Smooth muscle cell of the brain vasculature (primary cell): ENCODE data around the gene TTC22.

Source experiments
- DNase-seq: peaks from one replicate; pipeline ENCODE4 v3.0.0-alpha.2; 2012; ENCODE audit warnings: low read depth, low spot score

Gene TTC22

DNA sequence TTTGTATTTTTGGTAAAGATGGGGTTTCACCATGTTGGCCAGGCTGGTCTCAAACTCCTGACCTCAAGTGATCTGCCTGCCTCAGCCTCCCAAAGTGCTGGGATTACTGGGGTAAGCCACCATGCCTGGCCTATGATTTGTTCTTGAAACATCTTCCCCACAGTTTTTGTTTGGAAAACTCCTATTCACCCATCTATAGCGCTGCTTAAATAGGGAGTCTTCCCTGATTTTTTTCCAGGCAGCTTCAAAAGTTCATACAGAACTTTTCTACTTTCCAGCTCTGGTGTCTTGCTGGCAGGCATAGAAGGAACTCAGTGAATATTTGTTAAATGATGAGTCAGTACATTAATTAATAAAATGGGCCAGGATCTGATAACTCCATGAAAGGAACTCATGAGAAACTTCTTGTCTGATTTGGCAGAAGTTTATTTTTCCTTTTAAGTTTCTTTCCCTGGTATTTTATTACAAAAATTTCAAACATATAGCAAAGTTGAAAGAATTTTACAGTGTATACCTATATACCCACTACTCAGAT is 33.0 kb upstream of the TTC22 start:
- DNase-seq, result no peak

DNA sequence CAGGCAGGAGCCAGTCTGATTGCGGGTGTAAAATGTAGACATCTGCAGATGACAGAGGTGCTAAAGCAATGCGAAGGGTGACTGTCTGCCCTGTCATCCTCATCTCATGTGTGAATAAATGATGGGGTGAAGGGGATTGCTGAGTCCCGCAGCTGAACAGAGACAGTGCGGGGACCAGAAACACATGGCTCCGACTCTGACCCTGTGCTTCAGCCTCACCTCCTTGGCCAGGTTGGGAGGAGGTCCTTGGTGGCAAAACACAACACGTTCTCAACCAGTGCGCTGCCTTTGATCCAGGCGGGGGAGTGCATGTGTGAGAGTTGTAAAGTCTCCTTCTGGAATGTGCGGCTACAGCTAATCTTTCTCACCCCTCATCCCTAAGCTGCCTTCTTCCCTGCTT is 32.0 kb upstream of the TTC22 start:
- DNase-seq, result no peak

DNA sequence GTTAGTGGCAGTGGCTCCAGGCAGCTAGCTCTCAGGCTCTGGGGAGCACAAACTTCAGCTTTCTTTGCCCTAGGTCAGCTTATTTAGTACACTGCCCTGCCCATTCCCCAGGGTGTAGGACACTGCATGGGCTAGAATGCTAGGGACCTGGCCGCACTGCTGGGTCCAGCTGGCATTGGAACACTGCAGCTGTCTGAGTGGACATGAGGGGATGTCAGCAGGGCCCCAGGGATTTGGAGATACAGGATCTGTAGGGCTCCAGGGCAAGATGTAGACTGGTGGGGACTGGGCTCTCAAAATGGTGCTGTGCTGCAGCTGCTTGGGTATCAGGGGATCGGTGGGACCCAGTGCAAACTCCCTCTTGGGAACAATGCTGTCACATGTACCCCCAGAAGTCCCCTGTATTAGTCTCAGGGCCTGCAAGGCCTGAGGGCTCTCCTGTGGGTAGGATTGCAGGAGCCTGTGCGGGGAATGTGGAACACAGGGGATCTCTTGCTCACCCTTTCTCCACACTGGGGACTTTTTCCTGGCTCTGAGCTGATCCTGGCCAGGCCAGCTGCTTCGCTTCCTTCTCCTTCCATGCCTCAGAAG is 25.2 kb upstream of the TTC22 start:
- no peak for DNase-seq

DNA sequence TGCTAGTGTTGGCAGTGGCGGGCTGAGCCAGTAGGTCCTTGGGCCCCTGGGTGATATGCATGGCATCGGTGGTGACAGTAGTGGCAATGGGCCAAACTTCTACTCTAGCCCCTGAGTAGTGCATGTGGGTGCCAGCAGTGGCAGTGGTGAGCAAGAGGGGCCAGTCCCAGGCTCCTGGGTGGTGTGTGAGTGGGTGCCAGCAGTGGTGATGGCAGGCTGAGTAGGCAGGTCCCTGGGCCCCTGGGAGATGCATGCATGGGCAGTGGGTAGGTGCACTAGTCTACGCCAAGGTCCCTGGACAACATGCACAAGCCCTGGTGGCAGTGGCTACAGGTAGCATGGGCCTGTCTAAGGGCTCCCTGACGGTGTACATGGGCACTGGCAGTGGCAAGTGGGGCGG is 24.6 kb upstream of the TTC22 start:
- no peak for DNase-seq

DNA sequence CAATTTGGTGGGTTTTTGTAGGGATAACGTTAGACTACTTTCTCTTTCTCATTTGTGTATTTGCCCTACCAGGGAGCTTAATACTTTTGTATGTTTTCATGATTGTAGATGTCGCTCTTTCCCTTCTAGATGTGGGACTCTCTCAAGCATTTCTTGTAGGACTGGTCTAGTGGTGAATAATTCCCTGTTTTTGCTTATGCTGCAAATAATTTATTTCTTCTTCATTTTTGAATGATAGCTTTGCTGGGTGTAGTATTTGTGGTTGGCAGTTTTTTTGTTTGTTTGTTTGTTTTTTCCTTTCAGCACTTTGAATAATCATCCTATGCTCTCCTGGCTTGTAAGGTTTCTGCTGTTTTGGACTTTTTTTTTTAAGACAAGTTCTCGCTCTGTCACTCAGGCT is 22.5 kb upstream of the TTC22 start:
- DNase-seq, result no peak

DNA sequence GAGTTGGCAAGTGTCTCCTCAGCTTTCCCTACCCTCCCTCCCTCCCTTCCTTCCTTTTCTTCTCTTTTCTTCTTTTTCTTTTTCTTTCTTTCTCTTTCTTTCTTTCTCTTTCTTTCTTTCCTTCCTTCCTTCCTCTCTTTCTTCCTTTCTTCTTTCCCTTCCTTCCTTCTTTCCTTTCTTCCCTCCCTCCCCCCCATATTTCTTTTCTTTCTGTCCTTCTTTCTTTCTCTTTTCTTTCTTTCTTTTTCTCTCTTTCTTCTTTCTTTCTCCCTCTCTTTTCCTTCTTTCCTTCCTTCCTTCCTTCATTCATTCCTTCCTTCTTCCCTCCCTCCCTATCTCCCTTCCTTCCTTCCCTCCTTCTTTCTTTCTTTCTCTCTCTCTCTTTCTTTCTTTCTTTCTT is 18.6 kb upstream of the TTC22 start:
- no peak for DNase-seq

DNA sequence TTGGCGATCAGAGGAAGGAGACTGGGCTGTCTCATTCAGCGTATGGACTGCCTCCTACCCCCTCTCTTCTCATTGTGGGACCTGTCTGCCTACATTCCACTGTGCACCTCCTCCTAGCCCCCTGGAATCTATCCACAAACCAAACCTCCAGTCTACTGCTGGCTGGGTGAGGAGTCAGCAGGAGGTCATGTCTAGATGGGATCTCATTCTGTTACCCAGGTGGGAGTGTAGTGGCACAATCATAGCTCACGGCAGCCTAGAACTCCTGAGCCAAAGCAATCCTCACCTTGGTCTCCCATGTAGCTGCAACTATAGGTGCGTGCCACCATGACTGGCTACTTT is 18.0 kb upstream of the TTC22 start:
- DNase-seq, result no peak

DNA sequence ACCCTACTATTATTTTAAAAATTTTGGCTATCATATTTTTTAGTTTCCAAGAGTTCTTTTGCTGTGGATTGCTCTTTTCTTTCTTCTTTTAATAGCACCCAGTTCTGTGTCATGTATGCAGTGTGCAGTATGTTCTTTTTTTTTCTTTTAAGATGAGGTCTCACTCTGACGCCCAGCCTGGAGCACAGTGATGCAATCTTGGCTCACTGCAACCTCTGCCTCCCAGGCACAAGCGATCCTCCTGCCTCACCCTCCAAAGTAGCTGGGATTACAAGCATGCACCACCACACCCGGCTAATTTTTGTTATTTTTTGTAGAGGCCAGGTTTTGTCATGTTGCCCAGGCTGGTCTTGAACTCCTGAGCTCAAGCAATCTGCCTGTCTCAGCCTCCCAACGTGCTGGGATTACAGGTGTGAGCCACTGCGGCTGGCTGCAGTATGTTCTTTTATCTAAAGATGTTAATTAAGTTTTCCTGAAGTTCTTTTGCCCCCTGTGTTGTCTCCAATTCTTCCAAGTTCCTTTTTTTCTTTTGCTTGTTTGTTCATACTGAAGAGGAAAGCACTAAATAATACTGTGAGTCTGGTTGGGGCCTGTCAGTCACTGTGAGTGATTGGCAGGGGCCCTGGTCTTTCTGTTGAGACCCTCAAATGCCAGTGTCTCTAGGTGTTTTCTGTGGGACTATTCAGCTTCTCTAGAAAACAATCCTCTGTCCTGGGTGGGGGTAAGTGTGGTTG is 17.5 kb upstream of the TTC22 start:
- DNase-seq, result no peak

DNA sequence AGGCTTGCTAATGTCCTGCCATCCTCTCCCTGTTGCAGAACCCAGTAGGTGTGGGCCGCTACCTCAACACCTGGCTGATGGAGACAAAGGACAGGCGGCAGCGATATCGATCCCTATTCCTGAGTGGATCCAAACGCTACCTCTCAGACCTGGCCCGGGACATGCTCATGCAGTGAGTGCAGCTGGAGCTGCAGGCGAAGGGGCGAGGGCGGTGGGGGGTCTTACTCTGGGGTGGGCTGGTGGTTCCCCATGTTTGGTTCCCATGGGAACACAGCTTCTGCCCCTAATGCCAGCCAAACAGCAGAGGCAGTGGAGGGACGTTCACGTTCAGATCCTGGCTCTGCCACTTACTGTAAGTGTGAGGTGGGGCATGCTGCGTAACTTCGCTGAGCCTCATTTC is 15.8 kb upstream of the TTC22 start:
- DNase-seq, result no peak

DNA sequence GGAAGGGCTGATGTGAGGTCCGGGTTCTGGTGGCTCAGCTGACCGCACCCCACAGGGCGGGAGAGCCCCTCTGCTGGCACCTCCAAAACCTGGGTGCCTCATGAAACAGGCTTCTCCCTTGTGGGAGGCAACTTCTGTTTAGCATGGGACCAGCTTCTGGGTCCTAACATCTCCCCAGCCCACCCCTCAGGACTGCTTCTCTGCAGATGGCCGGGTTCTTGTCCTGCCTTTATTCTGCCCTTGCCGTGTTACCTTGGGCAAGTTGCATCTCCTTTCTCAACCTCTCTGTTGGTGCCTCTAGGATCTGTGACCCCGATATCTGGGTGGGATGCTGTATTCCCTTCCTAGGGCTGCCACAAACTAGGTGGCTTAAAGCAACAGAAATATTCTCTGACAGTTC is 15.0 kb upstream of the TTC22 start:
- DNase-seq, result no peak

DNA sequence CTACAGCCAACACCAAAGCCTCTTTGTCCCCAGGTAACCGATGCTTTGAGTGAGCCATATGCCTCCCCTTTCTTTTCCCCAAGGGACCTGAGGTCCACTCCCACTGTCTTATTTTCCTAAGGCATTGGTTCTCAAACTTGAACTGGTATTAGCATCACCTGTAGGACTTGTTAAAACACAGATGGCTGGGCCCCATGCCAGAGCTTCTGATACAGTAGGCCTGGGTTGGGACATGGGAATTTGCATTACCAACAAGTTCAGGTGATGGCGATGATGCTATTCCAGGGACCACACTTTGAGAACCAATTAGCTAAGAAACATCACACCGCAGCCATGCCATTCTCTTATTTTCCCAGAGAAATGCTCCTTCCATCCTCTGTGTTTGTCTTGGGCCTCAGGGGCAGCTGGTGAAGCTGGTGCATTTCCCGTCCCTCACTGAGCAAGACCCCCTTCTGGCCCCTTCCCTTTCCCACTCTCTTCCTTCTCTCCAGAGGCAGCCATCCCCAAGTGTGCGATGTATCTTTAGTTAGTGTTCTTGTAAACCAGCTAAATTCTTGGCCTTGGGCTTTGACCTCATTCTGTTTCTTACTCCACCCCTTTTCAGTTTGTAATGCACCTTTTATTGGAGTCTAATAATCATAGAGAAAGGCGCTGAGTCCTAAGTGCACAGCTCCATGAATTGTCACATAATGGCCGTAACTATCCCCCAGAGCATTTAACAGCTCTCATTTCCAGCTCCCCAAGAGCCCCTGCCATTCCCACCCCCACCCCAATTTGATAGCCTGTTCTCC is 14.2 kb upstream of the TTC22 start:
- DNase-seq, result no peak

DNA sequence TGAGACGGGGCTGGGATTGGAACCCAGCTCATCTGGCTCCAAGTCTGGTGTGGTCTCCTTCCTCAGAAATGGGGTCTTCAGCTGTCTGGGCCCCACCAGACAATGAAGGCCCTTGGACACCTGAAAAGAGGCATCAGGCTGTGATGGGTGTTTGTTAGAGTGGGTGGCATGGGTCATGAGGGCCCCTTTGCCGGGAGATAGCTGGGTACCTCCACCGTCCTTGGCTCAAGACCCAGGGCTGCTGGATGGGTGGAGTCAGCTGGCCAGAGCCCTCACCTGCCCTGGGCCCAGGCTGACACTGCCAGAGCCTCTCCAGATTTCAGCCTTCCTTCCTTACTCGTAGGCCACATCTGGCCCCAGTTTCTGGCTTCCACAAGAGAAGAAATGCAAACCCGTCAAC is 13.4 kb upstream of the TTC22 start:
- DNase-seq, result no peak

DNA sequence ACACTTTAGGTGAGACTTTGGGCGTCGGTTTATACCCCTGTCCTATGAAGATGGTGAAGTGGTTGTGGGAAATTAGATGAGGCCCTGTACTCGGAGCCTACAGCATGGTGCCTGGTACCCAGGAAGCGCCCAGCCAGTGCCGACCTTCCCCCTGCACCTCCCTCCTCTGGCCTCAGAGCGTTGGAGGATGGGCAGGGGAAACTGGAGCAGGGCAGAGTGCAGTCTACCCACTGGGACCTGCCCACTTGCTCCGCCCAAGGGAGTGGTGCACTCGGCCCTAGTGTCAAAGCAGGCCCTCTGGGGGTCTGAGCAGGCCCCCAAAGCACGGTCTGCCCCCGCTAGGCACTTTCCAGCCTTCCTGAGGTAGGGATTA is 13.0 kb upstream of the TTC22 start:
- no peak for DNase-seq

DNA sequence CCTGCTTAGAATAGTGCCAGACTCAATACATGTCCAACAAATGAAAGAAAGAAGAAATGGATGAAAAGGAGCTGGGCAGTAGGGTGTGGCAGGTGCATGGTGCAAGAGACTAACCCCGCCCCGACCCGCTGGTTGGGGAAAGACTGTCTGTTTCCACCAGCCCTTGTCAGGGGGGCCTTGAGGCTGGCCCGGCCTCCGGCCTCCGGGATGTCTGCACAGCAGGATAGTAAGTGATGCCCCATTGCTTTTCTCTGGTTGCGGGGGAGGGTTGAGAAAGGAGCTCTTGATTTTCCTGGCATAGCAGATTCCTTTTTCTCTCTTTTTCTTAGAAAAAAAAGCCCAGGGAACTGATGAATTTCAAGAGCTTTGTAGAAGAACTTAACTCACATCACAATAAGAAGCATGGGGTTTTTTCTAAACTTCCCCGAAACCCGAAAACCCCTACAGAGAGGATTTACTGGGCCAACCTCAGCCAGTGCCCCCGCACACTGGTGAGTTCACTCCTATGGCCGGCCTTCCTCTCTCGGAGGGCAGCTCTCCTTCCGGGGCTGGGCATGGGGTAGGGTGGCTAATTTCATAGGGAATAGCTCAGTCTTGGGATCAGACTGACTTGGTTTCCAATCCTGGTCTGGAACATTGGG is 12.5 kb upstream of the TTC22 start:
- DNase-seq, result no peak

DNA sequence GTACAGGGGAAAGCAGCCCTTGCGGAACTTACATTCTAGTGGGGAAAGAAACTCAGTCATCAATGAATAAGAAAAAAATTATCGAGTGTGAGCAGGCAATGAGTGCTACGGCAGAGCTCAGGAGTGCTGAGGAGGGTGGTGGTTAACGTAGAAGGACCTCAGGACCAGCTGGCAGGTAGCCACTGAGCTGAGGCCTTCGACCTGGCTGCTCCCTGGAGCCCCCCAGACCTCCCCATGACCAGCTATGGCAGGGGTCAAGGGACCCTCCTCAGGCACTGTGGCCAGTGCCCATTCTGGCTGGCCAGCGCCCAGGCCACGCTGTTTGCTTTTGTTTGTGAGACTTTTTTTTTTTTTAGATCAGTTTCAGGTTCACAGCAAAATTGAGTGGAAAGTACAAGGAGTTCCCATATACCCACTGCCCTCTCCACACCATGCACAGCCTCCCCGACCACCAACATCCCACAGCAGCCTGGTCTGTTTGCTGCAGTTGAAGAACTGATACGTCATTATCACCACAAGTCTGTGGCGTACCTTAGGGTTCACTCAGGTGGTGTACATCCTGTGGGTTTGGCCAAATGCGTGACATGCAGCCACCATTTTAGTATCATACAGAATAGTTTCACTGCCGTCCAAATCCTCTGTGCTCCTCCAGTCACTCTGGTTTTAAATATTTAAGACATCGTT is 11.8 kb upstream of the TTC22 start:
- DNase-seq, result no peak

DNA sequence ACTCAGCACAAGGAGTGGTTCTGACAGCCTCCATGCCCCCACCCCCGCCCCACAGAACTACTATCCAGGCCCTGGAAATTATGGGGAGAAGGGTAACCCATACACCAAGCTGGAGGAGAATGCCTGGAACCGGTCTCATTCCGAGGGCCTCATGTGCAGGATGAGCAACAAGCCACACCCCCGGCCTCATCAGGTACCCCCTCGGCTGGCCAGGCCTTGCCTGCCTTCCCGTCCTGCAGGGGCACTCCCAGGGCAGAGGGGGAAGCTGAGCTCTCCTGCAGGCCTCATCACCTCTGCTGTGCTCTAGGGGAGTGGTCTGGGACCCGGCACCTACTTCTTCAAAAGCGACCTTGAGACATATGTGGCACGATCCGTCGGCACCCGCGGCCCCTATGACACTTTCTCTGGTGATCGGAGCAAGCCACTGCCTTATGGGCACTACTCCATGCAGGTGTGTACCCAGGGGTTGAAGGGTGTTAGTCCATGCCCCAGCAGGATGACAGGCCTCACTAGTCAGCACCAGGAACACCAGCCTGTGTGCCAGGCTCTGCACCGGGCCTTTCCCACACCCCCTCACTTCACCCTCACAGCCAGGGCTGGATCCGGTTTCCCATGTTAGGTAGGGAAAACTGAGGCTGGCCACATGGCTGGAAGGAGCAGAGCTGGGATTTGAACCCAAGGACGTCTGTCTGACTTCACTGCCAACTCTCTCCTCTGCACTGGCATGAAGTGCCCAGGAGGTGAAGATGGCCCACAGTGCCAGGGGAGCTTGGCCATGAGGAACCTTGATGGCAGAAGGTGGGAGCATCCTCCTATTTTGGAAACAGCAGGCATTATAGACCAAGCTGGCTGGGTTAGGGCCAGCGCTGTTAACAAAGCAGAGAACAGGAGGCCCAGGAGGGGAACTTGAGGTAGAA is 10.9 kb upstream of the TTC22 start:
- no peak for DNase-seq

DNA sequence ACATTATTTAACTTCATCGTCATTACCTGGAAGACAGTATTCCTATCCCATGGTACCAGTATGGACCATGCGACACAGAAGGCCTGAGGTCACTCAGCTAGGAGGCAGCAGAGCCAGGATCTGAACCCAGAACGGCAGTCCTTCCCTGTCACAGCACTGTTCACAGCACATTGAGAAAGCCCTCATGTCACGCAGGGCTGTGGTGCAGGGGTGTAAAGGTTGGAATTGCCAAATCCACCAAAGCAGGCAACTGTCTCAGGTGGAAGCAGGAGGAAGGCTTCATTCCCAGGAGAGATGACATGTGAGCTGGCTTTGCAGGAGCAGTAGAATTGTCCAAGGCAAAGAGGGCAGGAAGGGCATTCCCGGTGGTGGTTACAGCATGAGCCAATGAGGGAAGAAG is 9.9 kb upstream of the TTC22 start:
- no peak for DNase-seq

DNA sequence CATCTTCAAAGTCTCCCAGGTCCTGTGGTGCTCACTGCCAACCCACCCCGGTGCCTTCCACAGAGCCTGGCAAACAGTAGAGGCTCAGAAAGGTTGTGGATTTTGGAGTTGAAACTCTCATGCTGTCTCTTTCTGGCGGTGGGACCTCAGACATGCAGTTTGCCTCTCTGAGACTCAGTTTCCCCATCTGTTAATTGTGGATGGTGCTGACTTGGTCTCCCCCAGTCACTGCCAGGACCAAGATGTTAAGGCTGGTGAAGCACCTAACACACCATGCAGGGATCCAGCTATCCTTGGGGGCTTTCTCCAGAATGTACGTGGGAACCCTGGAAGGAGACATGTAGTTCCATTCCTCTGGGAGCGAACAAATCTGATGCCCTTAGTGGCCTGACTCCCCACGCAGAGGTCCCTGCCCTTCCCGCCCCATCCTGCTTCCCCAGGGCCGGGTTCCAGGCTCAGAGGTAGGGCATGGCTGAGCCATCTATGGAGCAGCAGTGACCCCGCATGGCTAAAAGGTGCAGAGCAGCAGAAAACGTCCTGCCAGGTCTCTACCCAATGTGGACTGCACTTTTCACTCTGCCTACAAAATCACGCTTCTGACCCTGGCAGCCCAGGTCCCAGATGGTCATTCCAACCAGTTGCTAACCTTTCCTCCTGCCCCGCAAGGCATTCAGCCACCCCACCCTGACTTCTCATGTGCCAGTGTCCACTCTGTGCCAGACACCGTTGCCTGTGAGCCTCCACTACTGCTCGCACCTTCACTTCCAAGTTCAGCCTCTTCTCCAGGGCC is 9.2 kb upstream of the TTC22 start:
- no peak for DNase-seq

DNA sequence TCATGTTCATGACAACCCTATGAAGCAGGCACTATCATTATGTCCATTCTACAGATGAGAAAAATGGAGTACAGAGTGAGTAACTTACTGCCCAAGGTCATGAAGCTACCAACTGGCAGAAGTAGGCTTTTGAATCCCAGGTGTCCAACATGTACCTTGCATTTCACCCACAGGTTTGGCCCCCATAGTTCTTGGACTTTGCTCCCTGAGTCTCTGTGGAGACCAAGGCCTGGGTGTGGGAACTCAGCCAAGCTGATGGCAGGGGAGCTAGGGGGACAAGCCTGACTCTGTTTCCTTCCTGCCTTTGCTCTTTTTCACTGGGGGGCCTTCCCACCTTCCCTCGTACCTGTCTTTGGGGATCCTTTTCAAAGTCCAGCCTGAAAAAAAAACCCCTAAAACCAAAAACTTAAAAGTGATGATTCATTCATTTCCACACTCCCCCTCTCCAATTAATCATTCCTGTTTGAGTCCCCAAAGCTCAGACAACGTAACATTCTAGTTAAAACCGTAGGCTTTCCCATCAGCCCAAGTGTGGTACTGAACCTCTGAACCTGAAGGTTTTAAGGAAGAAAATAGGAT is 8.5 kb upstream of the TTC22 start:
- DNase-seq, result no peak
